GM11168 (cell line): Measurements from ENCODE around the gene ABCC1.
"Not testable (repeated sequence)": the region's sequence is repeated elsewhere in the genome, so short reads cannot be mapped to it uniquely, and the experiment has no call there.

Experiments used
- in situ Hi-C: fragments of 300-500 bp; cut with MboI; formaldehyde crosslinking; loops from one replicate; pipeline ENCODE4 v1.12.0; 2022; ENCODE audit warnings: low sequenced_read_pairs; ENCODE audit not compliant: unreplicated experiment

Gene ABCC1

GRCh38 chr16:15963307-15963910 lies 14.0 kb downstream of the ABCC1 start:
- in situ Hi-C loops, result no loop called here

GRCh38 chr16:15966420-15966819 lies 17.0 kb downstream of the ABCC1 start:
- in situ Hi-C loops, result no loop called here

GRCh38 chr16:15966836-15967546 lies 17.6 kb downstream of the ABCC1 start:
- in situ Hi-C loops, result no loop called here

DNA sequence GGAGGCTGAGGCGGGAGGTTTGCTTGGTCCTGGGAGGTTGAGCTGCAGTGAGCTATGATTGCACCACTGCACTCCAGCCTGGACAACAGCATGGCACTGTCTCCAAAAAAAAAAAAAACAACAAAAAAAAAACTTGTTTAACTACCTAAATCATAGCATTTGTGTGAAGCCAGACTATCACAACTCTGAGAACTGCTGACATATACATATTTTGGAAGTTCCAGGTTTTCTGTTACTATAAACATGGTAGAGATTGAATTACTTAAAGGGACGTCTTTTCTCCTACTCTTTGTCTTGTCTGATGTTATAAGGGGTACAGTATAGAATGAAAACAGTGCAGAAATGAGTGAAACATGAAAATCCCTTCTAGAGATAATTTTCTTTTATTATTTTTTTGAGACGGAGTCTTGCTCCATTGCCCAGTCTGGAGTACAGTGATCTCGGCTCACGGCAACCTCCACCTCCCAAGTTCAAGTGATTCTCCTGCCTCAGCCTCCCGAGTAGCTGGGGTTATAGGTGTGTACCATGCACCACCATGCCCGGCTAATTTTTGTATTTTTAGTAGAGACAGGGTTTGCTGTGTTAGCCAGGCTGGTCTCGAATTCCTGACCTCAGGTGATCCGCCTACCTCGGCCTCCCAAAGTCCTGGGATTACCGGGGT lies 18.4 kb downstream of the ABCC1 start:
- in situ Hi-C loops, result no loop called here

- in situ Hi-C loops, result no loop called here
Observed at GRCh38 chr16:15970202-15970601, 20.8 kb downstream of the ABCC1 start.

DNA sequence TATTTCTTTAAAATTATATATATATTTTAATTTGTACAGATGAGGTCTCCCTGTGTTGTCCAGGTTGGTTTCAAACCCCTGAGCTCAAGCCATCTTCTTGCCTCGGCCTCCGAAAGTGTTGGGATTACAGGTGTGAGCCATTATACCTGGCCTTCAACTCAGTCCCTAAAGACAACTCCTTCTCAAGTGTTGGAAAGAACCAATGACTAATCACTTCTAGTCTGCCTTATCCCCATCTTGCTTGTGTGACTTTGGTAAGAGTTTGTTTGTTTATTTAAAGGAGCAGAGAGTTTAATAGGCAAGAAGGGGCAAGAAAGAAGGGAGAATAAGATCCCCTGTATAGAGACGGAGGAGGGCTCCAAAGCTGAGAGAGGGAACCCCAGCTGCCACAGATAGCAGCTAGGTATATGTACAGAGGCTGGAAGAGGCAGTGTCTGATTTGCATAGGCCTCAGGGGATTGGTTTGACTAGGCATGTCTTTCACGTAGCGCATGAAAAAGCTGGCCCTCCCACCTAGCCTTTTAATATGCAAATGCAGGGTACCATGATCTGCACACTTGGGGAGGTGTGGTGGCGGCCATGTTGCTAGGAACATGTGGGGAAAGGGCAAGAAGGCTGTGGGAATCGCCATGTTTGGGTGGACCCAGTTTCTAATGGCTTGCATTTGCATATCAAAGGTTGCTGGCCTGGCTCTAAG lies 21.5 kb downstream of the ABCC1 start:
- in situ Hi-C loops, result no loop called here

GRCh38 chr16:15971440-15971815 lies 22.0 kb downstream of the ABCC1 start:
- in situ Hi-C loops, result no loop called here

DNA sequence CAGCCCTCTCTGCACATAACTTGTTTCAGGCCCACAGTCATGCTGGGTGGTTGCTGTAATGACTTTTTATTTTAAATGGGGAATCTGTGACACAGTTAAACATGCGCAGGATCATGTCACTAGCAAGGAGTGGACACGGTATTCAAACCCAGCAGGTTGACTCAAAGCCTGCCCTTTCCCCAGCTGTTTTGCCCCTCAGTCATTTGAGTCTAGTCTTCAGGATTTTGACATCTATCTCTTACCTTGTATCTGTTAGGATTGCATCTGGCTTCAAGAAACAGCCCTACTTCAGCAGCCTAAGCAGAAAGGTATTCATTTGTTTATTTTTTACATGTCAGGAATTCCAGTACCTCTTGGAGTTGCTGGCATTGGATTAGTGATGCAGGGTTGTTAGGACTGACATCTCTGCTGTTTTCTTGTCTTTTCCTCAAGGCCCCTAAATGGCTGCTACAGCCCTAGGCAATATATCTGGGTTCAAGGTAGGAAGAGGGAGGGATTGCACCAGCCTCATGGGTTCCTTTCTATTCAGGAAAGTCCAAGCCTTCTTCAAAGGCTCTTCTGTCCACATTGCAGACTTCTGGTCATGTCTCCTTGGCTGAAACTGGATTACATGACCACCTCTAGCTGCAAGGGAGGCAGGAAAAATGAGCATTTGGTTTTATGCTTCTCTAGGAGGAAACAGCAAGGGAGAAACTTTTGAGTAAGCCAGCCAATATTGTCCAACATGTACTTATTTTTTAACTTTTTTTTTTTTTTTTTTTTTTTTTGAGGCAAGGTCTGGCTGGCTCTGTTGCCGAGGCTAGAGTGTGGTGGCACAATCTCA lies 22.8 kb downstream of the ABCC1 start:
- in situ Hi-C loops, result no loop called here

DNA sequence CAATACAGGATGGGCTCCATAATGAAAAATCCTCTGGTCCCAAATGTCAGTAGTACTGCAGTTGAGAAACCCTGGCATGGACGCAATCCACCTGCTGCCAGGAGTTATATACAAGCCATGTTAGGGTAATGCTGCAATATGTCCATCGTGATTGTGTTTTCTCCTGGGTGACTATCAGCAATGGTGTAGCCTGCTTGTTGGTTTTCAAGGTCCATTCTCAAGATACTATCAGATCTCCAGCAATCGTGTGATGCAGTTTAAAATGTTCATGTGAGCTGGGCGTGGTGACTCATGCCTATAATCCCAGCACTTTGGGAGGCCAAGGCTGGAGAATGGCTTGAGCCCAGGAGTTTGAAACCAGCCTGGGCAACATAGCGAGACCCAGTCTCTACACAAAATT lies 24.0 kb downstream of the ABCC1 start:
- in situ Hi-C loops, result no loop called here

DNA sequence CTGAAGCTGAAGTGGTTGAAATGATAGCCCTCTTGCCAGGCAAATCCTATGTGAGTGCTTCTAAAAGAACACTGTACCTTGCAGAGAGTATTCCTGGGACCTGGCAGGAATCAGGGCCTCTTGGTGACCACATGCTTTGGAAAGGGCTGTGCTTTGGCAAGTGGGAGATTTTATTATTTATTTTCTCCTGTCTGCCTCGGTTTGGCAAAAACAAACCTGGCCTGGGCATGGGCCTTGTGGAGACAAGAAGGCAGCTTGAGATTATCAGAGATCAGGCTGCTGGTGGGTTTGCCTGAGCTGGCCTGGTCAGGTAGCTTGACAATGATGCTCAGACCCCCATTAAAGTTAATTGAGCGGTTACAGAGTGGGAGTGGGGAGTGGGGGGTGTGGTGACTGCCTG lies 24.6 kb downstream of the ABCC1 start:
- in situ Hi-C loops, result no loop called here

DNA sequence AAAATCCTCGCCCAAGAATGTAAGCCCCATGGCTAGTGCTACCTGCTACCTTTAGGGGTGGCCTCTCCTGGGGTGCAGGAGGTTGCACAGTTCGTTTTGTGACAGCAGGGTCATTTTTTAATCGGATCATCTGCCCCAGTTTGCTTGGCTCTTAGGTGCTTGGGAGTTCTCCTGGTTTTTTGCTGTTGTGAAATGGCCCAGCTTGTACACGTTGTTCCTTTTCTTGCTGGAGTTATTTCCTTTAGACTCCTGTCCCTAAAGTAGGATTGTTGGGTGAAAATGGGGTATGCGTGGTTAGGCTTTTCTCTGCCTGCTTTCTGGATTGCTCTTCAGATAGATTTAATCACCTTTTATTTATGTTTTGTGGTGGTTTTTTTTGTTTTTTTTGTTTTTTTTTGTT lies 25.8 kb downstream of the ABCC1 start:
- in situ Hi-C loops, result no loop called here

DNA sequence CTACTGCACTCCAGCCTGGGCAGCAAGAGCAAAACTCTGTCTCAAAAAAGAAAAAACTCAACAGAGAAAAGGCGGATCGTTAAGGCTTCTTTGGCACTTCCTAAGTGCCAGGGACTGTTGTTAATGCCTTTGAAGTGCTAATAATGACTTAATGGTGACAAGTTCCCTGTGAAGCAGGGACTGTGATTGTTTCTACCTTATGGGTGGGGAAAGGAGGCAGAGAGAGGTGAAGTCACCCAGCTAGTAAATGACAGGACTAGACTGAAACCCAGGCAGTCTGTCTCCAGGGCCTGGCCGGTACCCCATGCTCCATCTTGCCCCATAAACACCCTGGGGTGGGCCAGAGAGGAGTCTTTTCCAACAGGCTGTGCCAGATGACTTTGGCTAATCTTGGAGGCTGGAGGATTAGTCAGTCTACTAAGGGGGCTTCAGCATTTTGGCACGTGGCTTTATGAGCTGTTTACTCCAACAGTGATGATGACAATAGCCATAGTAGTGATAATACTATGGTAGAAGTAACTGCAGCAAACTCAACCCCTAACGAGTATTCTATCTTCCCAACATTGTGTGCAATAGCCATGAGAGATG lies 26.9 kb downstream of the ABCC1 start:
- in situ Hi-C loops, result no loop called here

DNA sequence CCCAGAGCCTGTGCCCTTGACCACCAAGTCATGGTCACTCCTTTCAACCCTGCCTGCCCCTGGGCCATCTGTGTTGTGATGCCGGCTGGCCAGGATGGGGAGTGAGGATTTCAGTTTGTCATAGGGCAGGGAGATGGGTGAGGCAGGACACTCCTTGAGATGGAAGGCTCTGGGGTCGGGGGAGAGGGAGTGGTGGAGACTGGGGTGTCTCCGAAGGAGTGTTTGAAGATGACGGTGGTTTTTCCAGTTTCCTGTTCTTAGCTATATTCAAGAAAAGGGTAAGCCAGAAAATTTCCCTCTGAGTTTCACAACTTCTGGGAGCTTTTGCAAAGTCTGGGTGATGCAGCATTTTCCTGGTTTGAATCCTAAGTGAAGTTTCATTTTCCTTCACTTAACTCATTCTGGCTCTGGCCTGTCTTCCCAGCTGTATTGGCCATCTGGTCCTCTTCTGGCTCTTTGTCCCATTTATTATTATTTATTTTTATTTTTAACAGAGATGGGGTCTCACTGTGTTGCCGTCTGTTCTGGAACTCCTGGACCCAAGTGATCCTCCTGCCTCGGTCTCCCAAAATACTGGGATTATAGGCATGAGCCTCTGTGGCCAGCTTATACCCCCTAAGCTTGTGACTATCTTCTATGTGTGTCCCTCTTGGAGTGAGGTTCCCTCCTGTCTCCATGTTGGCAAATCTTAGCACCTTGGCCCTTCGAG lies 27.7 kb downstream of the ABCC1 start:
- in situ Hi-C loops, result no loop called here

GRCh38 chr16:15979801-15980200 lies 30.4 kb downstream of the ABCC1 start:
- in situ Hi-C loops, result no loop called here

- in situ Hi-C loops, result no loop called here
Observed at GRCh38 chr16:15980329-15980728, 30.9 kb downstream of the ABCC1 start.

DNA sequence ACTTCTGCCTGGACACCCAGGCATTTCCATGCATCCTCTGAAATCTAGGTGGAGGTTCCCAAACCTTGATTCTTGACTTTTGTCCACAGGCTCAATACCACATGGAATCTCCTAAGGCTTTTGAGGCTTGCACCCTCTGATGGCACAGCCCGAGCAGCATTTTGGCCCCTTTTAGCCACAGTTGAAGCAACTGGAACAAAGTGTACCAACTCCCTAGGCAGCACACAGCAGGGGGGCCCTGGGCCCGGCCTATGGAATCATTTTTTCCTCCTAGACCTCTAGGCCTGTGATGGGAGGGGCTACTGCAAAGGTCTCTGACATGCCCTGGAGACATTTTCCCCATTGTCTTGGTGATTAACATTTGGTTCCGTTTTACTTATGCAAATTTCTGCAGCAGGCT lies 32.0 kb downstream of the ABCC1 start:
- in situ Hi-C loops, result no loop called here

DNA sequence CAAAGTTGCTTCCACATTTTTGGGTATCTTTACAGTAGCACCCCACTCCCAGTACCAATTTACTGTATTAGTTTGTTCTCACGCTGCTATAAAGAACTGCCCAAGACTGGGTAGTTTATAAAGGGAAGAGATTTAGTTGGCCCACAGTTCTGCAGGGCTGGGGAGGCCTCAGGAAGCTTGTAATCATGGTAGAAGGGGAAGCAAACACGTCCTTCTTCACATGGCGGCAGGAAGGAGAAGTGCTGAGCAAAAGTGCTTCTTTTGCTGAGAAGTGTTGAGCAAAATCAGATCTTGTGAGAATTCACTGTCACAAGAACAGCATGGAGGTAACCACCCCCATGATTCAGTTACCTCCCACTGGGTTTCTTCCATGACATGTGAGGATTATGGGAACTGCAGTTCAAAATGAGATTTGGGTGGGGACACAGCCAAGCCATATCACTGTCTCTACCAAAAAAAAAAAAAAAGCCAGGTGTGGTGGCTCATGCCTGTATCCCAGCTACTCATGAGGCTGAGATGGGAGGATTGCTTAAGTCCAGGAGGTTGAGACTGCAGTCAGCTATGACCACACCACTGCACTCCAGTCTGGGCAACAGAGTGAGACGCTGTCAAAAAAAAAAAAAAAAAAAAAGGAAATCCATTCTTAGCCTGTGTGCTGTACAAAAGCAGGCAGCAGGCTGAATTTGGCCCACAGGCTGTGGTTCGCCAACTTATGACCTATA lies 32.9 kb downstream of the ABCC1 start:
- in situ Hi-C loops, result not testable (repeated sequence)

GRCh38 chr16:15983898-15984297 lies 34.5 kb downstream of the ABCC1 start:
- in situ Hi-C loops, result no loop called here

- in situ Hi-C loops, result no loop called here
Observed at GRCh38 chr16:15985144-15985543, 35.7 kb downstream of the ABCC1 start.
